ENCODE measurements around the gene TXNRD1. TPM values are rescaled to one million over a fixed set of nuclear protein-coding genes. Genes with fewer than 3 reads are reported as not detected.
A peak's percentile ranks its signal among the peaks of the same experiment; 100 is the strongest.

Gene TXNRD1
- total RNA-seq, 1 experiment from 2014 or later: 327 TPM

- intact Hi-C loops (cut with micrococcal nuclease): no loop called here
- ChIA-PET POLR2A (no interaction called here), CTCF (no interaction called here), RAD21 (ENCODE audit: low non-redundant PET in 1 of 2, low total read pairs in 2 of 2, uncharacterized antibody in 2 of 2, unreplicated experiment in 2 of 2) (no interaction called here)
- H3K27ac ChIP-seq (ENCODE audit: low read depth, low read length): no peak overlapping the region
- H3K4me2 ChIP-seq (ENCODE audit: low read length): no peak overlapping the region
- H3K9ac ChIP-seq (ENCODE audit: low read length): no peak overlapping the region
- TF ChIP-seq POLR2AphosphoS5 (IDR thresholded peaks at IDR 0.05; ENCODE audit: low read depth, low read length) (0 out of 2 replicates have a peak, but pooled peaks have one; percentile 7), MAX (IDR thresholded peaks at IDR 0.05) (no peak)
- no TSS peak for BruUV-seq (replicated peaks)
- no peak overlapping the region for H2AFZ ChIP-seq (ENCODE audit: low read depth, low read length, poor library complexity, severe bottlenecking)
- peaks cover 47 to 78% of the 10 kb centered on the region in 2 experiments for H3K36me3 ChIP-seq (ENCODE audit: control insufficient read depth in 1 of 2, insufficient read depth in 2 of 2, low read length in 2 of 2)
- no peaks in the 10 kb centered on the region for H3K27me3 ChIP-seq (ENCODE audit: insufficient read depth, low read length)
- H3K4me3 ChIP-seq (replicated peaks in 1 of 2; ENCODE audit: low read depth in 1 of 2, low read length in 2 of 2): no peak overlapping the region
- H3K9me3 ChIP-seq (ENCODE audit: control insufficient read depth in 1 of 2, insufficient read depth in 1 of 2, low read depth in 1 of 2, low read length in 2 of 2): no peaks in the 10 kb centered on the region
- H3K4me1 ChIP-seq (ENCODE audit: control insufficient read depth in 1 of 2, insufficient read depth in 2 of 2, low read length in 2 of 2): no peaks in the 10 kb centered on the region
- H3K9me2 ChIP-seq (ENCODE audit: insufficient read depth): no peaks in the 10 kb centered on the region
- ATAC-seq (no peak), DNase-seq (ENCODE audit: low read depth, low spot score) (no peak)
- H3K79me2 ChIP-seq (ENCODE audit: insufficient read depth, low read length): peaks cover 96% of the 10 kb centered on the region
- H4K20me1 ChIP-seq (ENCODE audit: insufficient read depth): peaks cover 33% of the 10 kb centered on the region; the same call in 1 of the 2 replicates
Measured at GRCh38 chr12:104342635-104343249, 127.2 kb downstream of the TXNRD1 start.

DNA sequence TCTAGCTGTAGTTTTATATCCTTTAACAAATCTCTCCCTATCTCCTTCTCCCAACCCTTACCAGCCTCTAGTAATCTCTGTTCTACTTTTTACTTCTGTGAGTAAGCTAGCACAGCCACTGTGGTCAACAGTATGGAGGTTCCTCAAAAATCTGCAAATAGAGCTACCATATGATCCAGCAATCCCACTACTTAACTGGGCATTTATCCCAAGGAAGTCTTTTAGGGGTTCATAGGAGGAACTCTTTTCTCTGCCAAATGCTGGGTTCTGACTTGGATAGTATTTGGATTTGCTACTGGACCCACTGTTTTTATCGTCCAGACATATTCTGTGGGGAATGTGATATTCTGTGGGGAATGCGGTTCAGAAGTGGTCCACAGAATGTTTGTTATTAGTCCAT, 129.1 kb downstream of the TXNRD1 start:
- ATAC-seq: no peak
- Histone ChIP-seq H3K27me3 (ENCODE audit: insufficient read depth, low read length) (no peaks in the 10 kb centered on the region), H4K20me1 (ENCODE audit: insufficient read depth) (peaks cover 37% of the 10 kb centered on the region; the same call in 1 of the 2 replicates), H3K9ac (ENCODE audit: low read length) (no peak overlapping the region), H3K4me1 (ENCODE audit: control insufficient read depth in 1 of 2, insufficient read depth in 2 of 2, low read length in 2 of 2) (no peaks in the 10 kb centered on the region), H2AFZ (ENCODE audit: low read depth, low read length, poor library complexity, severe bottlenecking) (no peak overlapping the region), H3K79me2 (ENCODE audit: insufficient read depth, low read length) (peaks cover 99% of the 10 kb centered on the region), H3K36me3 (ENCODE audit: control insufficient read depth in 1 of 2, insufficient read depth in 2 of 2, low read length in 2 of 2) (peaks cover 54 to 82% of the 10 kb centered on the region in 2 experiments), H3K9me3 (ENCODE audit: control insufficient read depth in 1 of 2, insufficient read depth in 1 of 2, low read depth in 1 of 2, low read length in 2 of 2) (no peaks in the 10 kb centered on the region), H3K27ac (ENCODE audit: low read depth, low read length) (no peak overlapping the region), H3K9me2 (ENCODE audit: insufficient read depth) (no peaks in the 10 kb centered on the region), H3K4me2 (ENCODE audit: low read length) (no peak overlapping the region), H3K4me3 (replicated peaks in 1 of 2; ENCODE audit: low read depth in 1 of 2, low read length in 2 of 2) (no peak overlapping the region)
- DNase-seq (ENCODE audit: low read depth, low spot score): no peak
- intact Hi-C loops (cut with micrococcal nuclease): no loop called here
- RAD21 ChIA-PET (ENCODE audit: low non-redundant PET in 1 of 2, low total read pairs in 2 of 2, uncharacterized antibody in 2 of 2, unreplicated experiment in 2 of 2): no interaction called here
- BruUV-seq (replicated peaks): no TSS peak
- TF ChIP-seq EGR1 (IDR thresholded peaks at IDR 0.05; ENCODE audit: low read depth): no peak
- TF ChIP-seq EZH2phosphoT487 (IDR thresholded peaks at IDR 0.05; ENCODE audit: borderline replicate concordance): no peak
- POLR2A ChIA-PET: no interaction called here
- CTCF ChIA-PET: no interaction called here
